NCI-H128 (cell line): ENCODE results near the gene MAP2K2.
"Not testable (repeated sequence)": the region's sequence is repeated elsewhere in the genome, so short reads cannot be mapped to it uniquely, and the experiment has no call there.

Experiments
- DNase-seq: peaks from one replicate; lab custom pipeline; 2025; ENCODE audit not compliant: unreplicated experiment; lab: John Stamatoyannopoulos, UW

Gene MAP2K2

DNA sequence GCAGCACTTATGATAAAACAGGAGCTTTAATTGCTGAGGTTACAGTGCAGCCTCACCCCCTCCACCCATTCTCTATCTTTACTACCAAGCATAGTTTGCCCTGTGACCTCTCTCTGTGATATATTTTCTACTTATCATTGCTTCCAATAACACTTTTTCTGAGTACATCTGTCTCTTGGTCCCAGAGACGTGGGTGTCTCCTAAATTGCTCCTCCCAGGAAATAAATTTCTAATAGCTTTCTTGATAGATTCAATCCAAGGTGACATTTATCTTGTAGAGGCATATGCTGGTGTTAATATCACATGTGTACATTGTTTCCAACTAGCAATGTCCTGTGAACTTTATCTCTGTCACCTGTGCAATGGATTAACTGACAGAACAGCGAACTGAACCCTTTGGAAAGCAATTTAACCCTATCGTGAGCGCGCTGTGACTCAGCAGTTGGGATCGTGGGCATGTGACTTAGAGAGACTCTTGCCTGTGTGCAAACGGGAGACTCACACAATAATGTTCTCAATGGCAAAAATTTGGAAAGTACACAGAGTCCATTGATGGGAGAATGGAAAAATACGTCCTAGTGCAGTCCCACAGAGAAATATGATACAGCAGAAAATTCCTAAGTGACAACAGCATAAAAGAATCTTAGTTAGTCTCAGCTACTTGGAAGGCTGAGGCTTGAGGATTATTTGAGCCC, 7.0 kb upstream of the MAP2K2 start:
- DNase-seq, result no peak

DNA sequence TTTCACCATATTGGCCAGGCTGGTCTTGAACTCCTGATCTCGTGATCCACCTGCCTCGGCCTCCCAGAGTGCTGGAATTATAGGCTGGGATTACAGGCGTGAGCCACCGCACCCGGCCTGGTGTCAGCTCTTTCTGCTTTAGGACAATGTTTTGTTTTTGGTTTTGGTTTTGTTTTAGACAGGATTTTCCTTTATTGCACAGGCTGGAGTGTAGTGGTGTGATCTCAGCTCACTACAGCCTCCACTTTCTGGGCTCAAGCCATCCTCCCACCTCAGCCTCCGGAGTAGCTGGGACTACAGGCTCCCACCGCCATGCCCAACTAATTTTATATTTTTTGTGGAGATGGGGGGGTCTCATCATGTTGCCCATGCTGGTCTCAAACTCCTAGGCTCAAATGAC, 5.1 kb upstream of the MAP2K2 start:
- DNase-seq, result not testable (repeated sequence)

DNA sequence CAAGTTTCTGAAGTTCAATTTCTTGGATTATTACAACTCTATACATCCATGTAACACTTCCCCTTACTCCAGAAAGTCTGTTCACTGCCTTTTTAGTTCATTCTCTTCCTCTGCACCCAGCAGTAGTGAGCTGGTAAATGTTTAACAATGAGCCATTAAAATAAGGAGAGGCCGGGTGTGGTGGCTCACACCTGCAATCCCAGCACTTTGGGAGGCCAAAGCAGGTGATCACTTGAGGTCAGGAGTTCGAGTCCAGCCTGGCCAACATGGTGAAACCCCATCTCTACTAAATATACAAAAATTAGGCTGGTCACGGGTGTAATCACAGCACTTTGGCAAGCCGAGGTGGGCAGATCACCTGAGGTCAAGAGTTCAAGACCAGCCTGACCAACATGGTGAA, 3.4 kb upstream of the MAP2K2 start:
- not testable (repeated sequence) for DNase-seq

DNA sequence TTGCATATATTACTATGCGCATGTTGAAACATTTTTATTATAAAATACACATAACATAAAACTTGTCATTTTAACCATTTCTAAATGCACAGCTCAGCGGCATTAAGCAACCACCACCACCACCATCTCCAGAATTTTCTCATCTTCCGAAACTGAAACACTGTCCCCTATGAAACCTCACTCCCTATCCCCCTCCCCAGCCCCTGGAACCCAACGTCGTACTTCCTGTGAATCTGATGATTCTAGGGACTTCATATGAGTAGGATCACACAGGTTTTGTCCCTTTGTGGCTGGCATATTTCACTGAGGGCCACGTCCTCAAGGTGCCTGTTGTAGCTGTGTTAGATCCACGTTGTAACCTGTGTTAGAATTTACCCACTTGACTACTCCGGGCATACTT, 716 bp upstream of the MAP2K2 start:
- no peak for DNase-seq

DNA sequence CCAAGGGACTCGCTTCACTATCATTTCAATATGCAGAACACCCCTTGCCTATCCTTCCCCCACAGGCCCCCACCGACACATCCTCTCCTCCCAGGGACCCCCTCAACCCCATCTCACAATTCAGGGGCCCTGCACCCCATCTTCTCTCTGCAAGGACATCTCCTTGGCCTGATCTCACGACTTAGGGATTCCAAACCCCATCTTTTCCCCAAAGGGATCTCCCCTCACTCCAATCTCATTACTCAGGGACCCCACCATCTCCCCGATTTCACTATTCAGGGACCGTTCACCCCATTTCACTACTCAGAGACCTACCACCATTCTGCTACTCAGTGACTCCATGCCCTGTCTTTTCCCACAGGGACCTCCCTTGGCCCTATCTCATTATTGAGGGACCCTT, 1.4 kb downstream of the MAP2K2 start:
- DNase-seq, result no peak

DNA sequence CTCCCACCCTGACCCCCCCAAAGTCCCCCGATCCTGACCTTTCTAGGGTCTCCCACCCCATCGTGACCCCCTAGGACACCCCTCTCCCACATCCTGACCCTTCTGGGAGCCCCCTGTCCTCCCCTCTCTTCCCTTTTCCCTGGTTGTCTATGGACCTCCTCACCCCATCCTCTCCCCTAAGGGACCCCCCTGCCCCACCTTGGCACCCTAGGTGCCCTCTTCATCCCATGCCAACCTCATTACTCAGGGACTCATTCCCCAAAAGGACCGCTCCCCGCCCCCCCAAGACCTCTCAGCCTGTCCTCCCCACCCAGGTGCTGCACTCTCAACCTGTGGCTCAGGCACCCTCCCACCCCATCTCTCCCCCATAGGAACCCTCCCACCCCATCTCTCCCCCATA, 2.1 kb downstream of the MAP2K2 start:
- no peak for DNase-seq

DNA sequence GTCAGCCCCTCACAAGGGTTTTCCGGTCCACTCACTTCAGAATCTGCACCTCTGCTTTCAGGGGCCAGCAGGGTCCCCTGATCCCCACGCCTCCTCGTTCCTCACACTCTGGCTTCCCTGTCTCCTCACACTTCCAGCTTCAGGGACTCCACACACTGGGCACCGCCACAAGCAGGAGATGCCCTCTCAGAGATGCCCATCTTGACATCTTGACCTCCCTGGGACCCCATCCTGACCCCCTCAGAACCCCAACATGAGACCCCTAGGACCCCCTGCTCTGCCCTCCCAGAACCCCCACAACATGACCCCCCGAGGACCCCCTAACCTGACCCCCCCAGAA, 2.7 kb downstream of the MAP2K2 start:
- no peak for DNase-seq

DNA sequence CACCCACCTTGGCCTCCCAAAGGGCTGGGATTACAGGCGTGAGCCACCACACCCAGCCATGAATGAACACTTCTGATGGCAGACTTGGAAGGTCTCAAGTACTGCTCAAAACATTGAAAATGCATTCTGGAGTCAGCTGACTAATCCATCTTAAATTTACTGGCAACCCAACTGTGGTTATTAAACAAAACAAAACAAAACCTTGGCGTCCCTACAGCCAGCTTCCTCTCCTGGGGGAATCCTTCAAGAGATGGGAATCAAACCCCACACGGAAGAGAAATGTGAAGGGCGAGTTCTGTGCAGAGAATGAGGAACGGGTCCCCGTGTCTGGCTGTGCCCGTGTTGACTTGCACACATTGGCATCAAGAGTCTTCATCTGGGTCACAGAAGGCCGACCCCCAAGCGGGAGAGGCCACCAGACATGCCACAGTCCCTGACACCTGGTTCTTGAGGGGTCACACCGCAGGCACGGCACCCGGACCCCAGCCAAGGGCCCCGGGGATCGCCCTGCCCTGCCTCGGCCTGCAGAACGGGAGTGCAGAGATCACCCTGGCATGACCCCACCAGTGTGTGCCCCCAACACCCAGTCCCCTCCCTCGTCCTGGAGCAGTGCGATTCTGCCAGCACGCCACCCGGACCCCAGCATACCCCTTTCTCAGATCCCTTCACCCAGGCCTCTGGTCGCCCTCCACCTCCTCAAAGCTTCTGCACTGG, 3.2 kb downstream of the MAP2K2 start:
- DNase-seq, result no peak

DNA sequence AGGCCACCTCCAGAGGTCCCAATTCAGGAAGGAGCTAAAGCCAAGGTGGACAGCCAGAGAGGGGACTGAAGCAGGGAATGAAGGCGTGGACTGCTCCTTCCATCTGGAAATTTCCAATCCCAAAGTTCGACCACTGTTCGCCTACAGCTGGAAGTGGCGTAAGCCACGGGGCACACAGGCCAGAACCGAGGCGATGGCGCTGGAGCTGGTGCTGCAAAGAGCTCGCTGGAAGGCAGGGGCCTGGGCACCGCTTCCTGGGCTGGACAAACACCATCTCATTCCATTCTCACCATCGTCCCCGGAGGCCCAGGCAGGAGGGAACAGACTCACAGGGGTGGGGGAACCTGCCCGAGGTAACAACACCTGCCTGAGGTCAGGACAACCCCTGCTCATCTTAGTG, 4.2 kb downstream of the MAP2K2 start:
- DNase-seq, result no peak

DNA sequence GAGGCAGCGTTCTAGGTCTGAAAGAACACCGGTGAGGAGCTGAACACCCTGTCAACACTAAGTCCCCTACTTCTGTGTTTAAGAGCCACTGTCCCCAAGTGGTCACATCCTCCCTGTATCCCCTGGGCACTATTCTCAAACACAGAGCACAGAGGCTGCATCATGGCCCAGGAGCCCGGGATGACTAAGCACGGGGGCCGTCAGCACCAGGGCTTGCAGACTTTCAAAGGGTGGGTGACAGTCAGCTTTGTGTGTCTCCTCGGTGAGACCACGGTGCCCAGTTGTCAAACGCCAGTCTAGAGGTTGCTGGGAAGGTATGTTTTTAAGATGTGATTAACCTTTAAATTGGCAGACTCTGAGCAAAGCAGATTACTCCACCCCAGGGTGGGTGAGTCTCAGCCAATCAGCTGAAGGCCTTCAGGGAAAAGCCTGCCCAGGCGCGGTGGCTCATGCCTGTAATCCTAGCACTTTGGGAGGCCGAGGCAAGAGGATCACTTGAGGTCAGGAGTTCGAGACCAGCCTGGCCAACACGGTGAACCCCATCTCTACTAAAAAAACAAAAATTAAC, 8.0 kb downstream of the MAP2K2 start:
- DNase-seq, result no peak

DNA sequence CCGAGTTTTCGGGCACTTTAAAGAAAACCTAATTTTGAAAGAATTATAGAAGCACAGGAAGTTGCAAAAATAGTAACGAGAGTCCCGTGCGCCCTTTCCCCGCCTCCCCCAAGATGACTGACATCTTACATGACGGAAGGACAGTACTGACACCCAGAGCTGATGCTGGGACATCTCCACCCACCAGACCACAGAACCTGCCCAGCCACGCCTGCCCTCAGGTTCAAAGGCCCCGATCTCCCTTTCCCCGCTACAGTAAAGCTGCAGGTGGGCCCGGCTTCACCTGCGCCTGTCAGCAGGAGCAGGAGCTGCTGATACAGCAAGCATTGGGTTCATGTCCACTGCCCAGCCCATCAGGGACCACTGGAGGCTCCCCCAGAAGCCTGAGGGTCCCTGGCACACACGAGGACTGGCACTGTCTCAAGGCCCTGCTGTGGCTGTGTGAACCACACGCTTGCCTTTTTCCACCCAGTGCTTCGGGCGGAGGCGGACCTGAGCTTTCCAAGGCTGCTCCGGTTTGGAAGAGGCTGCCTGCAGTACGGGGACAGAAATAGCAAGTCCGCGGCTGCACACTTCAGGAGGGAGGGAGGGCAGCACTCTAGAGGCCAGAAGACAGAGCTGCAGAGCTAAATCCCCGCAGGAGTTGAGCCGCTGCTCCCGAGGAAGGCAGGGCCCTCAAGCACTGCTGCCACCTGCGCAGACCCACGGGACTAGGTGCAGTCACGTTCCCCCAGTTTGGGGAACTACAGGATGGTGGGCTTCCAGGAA, 8.7 kb downstream of the MAP2K2 start:
- no peak for DNase-seq

DNA sequence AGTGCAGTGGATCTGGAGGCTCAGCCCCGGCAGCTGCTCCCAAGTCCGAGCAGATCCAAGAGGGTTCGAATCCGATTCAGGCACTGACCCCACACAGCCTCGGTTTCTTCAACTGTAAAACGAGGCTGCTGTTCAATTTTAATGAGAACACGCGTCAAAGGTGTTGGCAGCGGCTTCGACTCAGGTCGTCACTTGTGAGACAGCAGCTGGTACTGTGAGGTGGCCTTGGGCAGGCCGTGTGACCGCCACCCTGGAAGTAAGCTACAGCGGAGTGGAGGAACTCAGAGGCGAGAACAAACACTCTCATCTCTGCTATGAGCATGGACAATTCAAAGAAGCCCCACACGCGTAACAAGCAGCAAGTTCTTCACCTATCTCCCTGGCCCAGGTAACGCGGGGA, 9.7 kb downstream of the MAP2K2 start:
- DNase-seq, result no peak

DNA sequence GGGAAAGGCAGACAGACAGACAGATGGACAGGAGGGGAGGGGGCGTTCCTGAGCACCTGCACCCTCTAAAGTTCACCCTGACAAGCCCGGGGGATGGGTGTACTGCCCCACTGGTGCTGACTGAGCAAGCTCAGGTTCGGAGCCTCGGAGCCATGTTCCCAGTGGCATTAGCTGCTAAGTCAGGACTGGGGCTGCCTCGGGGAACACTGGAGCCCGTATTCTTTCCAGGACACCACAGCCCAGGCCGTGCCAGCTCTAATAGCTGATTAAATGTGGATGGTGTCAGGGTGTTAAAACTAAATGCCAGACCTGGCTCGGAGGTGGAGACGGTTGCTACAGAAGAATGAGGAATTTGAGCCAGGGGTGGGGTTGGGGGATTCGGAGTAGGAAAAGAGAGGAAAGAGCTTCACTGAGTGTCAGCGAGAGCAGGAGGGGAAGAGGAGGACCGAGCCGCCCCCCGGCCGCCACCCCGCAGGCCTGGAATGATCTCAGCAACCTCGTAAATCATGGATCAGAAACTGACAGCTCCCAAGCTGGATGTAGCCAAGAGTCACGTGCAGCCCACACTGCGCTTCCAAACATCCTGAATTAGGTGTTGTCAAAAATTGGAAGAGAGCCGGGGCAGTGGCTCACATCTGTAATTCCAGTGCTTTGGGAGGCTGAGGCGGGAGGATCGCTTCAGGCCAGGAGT, 10.4 kb downstream of the MAP2K2 start:
- DNase-seq, result no peak

DNA sequence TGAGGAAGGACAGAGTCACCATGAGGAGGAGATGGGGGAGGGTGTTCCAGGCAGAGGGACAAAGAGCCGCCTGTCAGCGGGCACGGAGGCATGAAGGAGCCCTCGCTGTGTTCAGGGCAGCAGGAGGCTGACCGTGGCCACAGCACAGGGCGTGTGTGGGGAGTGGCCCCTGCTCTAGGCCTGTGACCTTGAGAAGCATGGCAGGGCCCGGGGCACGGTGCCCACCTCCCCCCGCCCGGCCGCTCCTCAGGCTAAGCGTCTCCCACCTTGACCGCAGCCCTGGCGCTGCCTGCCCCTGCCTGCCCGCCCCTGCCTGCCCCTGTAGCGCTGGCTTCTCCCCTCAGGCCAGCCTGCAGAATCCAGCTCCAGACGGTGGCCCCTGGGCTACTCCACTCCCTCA, 11.6 kb downstream of the MAP2K2 start:
- no peak for DNase-seq

DNA sequence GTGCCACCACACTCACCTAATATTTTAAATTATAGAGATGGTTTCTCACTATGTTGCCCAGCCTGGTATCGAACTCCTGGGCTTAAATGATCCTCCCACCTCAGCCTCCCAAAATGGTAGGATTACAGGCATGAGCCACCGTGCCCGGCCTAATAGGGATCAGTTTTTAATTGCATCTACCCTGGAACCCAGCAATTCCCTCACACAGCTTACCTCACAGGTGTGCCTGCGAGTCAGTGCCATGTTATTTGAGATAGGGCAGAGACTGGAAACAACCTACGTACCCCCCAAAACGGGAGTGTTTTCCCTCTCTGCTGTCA, 14.3 kb downstream of the MAP2K2 start:
- DNase-seq, result no peak

DNA sequence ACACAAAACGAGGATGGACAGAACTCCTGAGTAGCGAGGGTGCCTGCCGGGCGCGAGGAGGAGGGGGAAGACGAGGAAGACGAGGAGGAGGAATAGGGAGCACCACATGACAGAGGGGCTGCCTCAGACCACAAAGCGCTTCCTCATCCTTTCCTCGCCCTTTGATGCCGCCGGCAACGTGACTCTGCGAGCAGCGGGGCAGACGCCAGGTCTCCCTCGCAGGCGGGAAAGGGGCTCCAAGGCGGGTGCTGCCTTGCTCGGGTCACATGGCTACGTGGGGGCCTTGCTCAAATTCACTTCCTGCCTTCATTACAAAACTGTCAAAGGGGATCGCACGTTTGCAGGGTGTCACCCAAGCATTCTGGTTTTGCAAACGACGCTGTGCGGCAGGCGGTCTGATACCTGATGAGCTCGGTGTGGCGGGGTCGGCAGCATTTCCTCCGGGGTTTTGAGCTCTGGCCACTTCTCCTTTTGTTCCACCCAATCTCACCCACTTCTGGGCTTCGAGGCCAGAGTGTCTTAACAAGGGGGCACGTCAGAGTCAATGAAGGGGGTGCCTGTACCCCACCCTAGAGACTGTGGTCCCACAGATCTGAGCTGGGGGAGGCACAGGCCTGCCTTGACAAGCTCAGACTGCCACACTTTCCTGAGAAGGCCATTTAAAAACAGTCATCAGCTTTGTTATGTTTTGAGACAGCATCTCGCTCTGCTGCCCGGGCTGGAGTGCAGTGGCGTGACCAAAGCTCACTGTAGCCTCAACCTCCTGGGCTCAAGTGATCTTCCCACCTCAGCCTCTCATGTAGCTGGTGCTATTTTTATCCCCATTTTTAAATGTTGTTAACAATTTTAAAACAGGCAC, 14.9 kb downstream of the MAP2K2 start:
- no peak for DNase-seq

DNA sequence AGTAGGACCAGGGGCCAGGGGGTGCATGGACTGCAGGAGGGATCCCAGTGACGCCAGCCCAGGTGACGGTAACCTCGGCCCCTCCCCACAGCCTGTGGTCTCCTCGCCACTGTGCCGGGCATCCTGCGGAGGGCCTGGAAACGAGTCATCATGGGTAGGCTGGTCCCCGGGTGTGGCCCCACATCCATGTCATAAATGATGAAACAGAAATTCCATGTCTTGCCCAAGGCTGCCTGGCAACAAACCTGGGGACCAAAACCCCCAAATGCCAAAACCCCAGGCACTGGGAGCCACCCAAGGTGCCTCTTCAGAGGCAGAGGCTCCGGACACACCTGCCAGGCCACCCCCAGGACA, 20.9 kb downstream of the MAP2K2 start:
- no peak for DNase-seq

DNA sequence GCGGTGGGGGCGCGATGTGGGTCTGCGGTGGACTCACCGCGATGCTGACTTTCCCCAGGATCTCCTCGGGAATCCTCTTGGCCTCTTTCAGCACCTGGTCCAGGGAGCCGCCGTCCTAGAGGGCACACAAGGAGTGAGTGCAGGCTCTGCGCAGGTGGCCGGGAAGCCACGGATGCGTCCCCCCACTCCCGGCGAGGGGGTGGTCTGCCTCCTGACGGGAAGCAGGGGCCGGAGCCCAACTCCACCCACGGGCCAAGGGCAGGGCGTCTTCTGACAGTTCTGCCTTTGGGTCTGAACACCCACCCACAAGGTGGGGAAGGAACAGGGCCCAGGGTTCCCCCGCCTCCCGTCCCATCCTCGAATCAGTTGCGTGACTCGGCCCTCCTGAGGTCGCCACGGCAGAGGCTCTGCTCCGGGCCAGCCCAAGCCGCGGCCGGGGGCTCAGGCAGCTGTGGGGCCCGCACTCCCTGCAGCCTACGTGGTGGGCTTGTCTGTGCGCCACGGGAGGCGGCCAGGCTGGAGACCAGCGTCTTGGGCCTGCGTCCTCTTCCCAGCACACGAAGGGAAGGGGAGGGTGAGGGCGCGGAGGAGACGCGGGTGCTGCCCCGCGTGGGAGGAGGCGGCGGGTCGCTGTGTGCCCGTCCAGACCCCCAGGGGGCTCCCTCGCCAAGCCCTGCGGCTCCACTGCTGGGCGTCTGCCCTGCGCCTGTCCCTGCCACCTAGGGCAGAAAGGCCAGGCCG, 21.4 kb downstream of the MAP2K2 start:
- DNase-seq, result no peak

DNA sequence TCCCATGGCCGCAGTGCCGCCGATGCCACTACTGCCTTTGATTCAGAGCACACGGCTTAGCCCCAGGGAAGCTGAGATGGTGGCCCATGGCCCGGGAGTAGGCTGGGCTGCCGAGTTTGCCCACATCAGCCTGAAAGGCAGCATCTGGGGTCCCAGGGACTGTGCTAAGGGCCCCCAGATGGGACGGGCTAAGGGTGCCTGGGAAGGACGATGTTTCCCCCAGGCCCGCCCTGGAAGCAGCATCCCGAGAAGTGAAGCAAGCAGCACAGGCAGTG, 22.5 kb downstream of the MAP2K2 start:
- no peak for DNase-seq
